NCI-H2029 (cell line): ENCODE results near the gene CLDN6.

Experiments used
- DNase-seq: peaks from one replicate; lab custom pipeline; 2025; lab: John Stamatoyannopoulos, UW

The CLDN6 gene

GRCh38 chr16:2987286-2987685 lies 30.7 kb downstream of the CLDN6 start:
- DNase-seq: no peak

GRCh38 chr16:2986623-2987188 lies 31.3 kb downstream of the CLDN6 start:
- DNase-seq: no peak

DNA sequence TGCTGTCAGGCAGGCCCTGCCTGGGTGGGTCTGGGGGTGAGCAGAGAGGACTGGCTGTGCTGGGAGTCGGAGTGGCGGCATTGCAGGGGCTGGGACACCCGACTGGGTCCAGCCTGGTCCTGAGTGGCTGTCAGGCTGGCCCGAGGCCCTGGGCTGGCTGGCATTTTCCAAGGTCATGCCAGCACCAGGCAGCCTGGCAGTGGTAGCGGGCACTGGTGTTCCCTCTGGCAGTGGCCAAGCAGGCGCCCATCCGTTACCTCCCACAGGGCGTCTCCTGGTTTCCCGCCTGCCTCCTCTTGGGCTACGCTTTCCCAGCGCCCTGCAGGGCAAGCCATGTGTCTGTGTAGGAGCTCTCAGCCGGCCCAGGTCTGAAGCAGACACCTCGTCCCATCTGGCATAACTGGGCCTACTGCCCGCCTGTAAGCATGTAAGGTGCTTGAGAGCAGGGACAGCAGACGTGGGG lies 32.1 kb downstream of the CLDN6 start:
- DNase-seq: peak; percentile 26

GRCh38 chr16:2985462-2985861 lies 32.5 kb downstream of the CLDN6 start:
- peak; percentile 17 for DNase-seq

GRCh38 chr16:2983706-2984136 lies 34.3 kb downstream of the CLDN6 start:
- DNase-seq: peak; percentile 66

- DNase-seq: no peak
Observed at GRCh38 chr16:2982402-2982801, 35.6 kb downstream of the CLDN6 start.

GRCh38 chr16:2981899-2982250 lies 36.1 kb downstream of the CLDN6 start:
- no peak for DNase-seq

GRCh38 chr16:2981177-2981898 lies 36.6 kb downstream of the CLDN6 start:
- no peak for DNase-seq

DNA sequence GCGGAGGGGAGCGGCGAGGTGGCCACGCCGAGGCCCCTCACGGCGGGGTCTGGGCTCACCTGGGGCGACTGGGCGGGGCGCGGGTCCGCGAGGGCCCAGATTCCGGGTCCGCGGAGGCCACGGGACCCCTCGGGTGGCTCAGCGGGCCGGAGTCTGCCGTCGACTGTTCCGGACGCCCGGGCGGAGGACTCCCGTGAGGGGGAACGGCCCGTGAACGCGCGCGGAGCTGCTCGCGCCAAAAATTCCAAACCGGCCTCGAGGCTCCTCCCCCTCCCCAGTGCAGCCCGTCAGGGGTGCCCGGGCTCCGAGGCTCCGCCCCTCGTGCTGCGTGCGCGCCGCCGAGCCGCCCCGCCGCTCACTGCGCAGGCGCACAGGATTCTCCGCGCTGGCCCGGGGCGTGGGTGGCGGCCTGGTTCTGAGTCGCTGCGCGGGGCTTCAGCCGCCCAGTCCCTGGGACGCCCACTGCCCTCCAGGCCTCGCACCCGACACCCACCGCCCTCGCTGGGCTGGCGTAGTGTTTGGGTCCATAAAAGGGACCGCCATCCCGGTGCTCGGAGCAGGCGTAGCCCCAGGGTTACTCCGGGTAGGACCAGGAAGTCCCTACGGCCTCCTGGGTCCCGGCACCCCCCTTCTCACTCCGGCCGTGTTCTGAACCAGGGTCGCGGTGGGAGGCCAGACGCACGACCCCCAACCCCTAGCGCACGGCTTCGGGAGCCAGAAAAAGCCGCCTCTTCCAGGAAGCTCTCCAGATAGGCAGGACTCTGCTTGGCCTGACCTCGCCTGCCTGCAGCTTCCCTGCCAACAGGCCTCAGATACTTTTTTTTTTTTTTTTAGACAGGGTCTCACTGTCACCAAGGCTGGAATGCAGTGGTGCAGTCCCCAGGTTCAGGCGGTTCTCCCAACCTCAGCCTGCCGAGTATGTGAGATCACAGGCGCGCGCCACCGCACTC lies 37.5 kb downstream of the CLDN6 start, which contains the start of gene PKMYT1:
PKMYT1 (minus strand) TSS at position 220 of the 950 bp plus-strand sequence. CDS start 789 bp downstream, outside the sequence.
- DNase-seq: peak; percentile 76

GRCh38 chr16:2979669-2980226 lies 38.2 kb downstream of the CLDN6 start:
- no peak for DNase-seq

GRCh38 chr16:2977440-2977839 lies 40.5 kb downstream of the CLDN6 start:
- peak; percentile 94 for DNase-seq

GRCh38 chr16:2976673-2977072 lies 41.3 kb downstream of the CLDN6 start:
- DNase-seq: no peak

- DNase-seq: no peak
Observed at GRCh38 chr16:2976201-2976600, 41.8 kb downstream of the CLDN6 start.

- DNase-seq: no peak
Observed at GRCh38 chr16:2975161-2975795, 42.7 kb downstream of the CLDN6 start.

DNA sequence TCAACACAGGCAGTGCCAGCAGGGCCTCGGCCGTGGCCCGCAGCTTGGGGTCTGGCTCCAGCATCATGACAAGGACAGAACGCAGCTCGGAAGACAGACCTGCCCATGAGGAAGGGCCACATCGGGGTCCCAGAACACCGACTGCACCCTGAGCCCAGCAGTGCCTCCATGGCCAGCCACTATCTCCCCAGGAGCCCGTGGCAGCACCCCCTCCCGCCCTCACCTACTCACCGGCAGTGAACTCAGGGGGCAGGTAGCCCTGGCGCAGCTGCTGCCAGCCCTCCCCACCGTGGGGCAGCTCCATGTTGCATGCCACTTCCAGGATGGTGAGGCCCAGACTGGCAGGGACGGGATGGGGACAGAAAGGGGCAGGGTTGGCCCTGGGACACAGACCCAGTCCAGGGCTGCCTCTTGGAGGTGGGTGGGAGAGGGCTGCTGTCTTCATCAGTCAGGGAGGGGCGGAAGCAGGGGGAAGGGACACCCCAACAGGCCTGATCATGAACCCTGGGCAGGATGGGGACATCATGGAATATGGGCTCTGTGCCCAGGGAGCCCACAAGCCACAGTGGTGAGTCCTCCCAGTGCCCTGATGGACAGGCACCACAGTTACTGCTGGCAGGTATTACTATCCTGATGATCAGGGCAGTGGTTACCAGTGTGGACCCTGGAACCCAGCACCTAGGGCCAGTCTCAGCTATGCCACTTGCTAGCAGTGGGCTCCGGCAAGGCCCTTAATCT lies 43.5 kb downstream of the CLDN6 start:
- no peak for DNase-seq

DNA sequence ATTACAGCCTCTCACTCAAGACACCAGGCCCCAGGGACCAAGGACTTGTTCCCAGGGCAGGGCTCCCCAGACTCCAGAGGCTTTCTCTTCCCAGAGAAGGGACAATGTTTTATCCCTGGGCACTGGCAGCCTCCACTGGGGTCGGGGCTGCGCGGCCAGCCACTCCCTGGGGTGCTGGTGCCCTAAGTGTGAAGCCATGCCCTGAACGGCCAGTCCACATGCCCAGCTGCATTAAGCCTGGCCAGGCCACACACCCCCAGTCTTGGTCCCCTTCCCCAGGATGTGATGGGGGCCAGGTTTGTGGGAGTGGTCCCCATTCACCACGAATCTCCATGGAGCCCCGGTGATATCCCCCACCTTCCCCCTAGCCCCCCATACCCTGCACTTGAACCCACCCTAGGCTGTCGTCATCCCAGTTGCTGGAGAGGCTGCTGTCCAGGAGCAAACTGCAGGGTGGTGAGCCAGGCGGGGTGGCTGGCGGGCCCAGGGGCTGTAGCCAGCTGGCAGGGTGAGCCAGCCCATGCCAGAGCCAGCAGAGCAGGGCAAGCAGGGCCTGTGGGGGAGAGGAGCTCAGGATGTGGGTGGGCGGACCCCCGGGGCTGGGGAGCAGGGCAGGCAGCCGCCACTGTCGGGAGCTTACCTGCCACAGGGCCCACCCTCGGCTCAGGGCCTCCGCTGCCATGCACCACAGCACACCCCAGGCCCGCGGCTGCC lies 44.2 kb downstream of the CLDN6 start:
- DNase-seq: no peak

- no peak for DNase-seq
Observed at GRCh38 chr16:2973093-2973492, 44.9 kb downstream of the CLDN6 start.

DNA sequence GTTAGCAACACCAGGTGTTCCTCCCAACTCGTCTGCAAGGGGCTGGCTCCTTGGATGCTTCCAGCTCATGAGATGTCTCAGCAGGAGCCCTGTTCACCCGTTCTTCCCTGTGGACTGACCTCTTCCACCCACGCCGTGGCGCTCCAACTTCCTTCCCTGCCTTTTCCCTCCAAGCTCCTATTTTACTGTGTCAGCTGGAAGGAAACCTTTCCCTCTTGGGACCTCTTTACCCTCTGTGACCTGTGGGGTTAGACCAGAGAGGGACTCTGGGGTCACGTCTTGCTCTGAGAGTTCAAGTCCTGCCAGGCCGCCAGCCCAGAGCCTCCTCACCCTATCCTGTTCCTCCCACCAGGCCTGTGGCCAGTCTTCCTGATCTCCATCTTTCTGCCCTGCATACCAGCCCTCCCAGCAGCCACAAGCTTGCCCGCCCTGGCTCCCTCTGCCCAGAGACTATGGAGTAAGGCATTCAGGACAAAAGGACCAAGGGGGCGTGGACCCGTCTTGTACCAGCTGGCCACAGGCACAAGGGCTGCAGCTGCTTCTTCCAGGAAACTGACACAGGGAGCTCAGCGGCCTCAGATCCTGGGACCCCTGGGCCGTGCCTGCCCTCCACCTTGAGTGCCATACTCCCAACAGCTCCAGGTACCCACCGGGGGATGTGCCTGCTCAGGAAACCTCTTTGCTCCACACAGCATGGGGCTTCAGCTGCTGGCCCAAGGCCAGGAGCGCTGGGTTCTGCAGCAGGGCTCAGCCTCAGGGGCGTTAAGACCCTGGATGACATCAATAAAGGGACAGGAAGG lies 45.8 kb downstream of the CLDN6 start:
- no peak for DNase-seq
